OCI-LY7 (cell line): Measurements from ENCODE around the gene TLR9. TPM values are rescaled to one million over a fixed set of nuclear protein-coding genes. Genes with fewer than 3 reads are reported as not detected.

Experiments
- BruUV-seq: library from RNA; stranded (reverse); fragments of 400-500 nt; replicated peaks from 2 replicates; lab custom pipeline; 2021; lab: Mats Ljungman, UMichigan
- CTCF ChIA-PET: fragments of 300-600 bp; sonication (Branson Sonifier 250); formaldehyde crosslinking; loops from one replicate; lab custom pipeline; 2022; ENCODE audit warnings: antibody characterized with exemption; ENCODE audit not compliant: unreplicated experiment; lab: Charles Lee
- POLR2A ChIA-PET: fragments of 300-600 bp; sonication (Branson Sonifier 250); formaldehyde crosslinking; loops from one replicate; lab custom pipeline; 2022; ENCODE audit warnings: antibody characterized with exemption; lab: Charles Lee
- DNase-seq: peaks from one replicate; pipeline ENCODE4 v3.0.0-alpha.2; 2015; ENCODE audit warnings: low spot score
- H2AFZ ChIP-seq: fragments of 200-600 bp; sonication (generic), shearing (Covaris generic); 2 replicates; pipeline ENCODE4 v1.6.1; 2014; ENCODE audit warnings: mild to moderate bottlenecking, antibody characterized with exemption, low read length, moderate library complexity
- H3K27ac ChIP-seq: fragments of 200-600 bp; sonication (generic); 2 replicates; pipeline ENCODE4 v1.5.1; 2014; ENCODE audit warnings: mixed run types, low read depth, mild to moderate bottlenecking, moderate library complexity, low read length, inconsistent platforms; ENCODE audit not compliant: poor library complexity, severe bottlenecking
- H3K36me3 ChIP-seq: fragments of 200-600 bp; sonication (generic); 2 replicates; pipeline ENCODE4 v1.6.1; 2014; ENCODE audit warnings: mild to moderate bottlenecking, antibody characterized with exemption, low read length, moderate library complexity, mixed read lengths; ENCODE audit not compliant: insufficient read depth
- H3K4me1 ChIP-seq: fragments of 200-600 bp; sonication (generic); 2 replicates; pipeline ENCODE4 v1.5.1; 2014; ENCODE audit warnings: mild to moderate bottlenecking, low read length; ENCODE audit not compliant: insufficient read depth, poor library complexity, severe bottlenecking
- H3K4me2 ChIP-seq: fragments of 200-600 bp; sonication (generic); 2 replicates; pipeline ENCODE4 v1.6.1; 2014; ENCODE audit warnings: mild to moderate bottlenecking, low read length
- H3K4me3 ChIP-seq: fragments of 200-600 bp; sonication (generic); 2 replicates; pipeline ENCODE4 v1.5.1; 2014; ENCODE audit warnings: mild to moderate bottlenecking, low read depth, low read length; ENCODE audit not compliant: poor library complexity, severe bottlenecking
- H3K79me2 ChIP-seq: fragments of 200-600 bp; sonication (generic); 2 replicates; pipeline ENCODE4 v1.6.1; 2016; ENCODE audit warnings: low read depth, mild to moderate bottlenecking, low read length, moderate library complexity, mixed read lengths; ENCODE audit not compliant: insufficient read depth
- H3K9me2 ChIP-seq: fragments of 200-600 bp; sonication (generic); 2 replicates; pipeline ENCODE4 v1.6.1; 2016; ENCODE audit warnings: mild to moderate bottlenecking, low read length, mixed read lengths; ENCODE audit not compliant: insufficient read depth
- H3K9me3 ChIP-seq: fragments of 200-600 bp; sonication (generic); 2 replicates; pipeline ENCODE4 v1.6.1; 2014; ENCODE audit warnings: mild to moderate bottlenecking, mixed run types, low read length, mixed read lengths
- H4K20me1 ChIP-seq: fragments of 200-600 bp; sonication (generic); 2 replicates; pipeline ENCODE4 v1.6.1; 2014; ENCODE audit warnings: mild to moderate bottlenecking, antibody characterized with exemption, low read length, moderate library complexity, mixed read lengths; ENCODE audit not compliant: insufficient read depth
- CTCF ChIP-seq: fragments of 200-600 bp; sonication (generic); conservative IDR thresholded peaks from 2 replicates; pipeline ENCODE4 v1.5.1; 2014; ENCODE audit warnings: mild to moderate bottlenecking, antibody characterized with exemption, low read length, moderate library complexity, mixed read lengths
- EZH2phosphoT487 ChIP-seq: fragments of 200-600 bp; sonication (generic); IDR thresholded peaks from 2 replicates; pipeline ENCODE4 v1.6.1; 2018; ENCODE audit warnings: low read depth, borderline replicate concordance, mild to moderate bottlenecking, mixed run types, antibody characterized with exemption, low read length, moderate library complexity, mixed read lengths
- intact Hi-C: fragments of 100-400 bp; cut with micrococcal nuclease; formaldehyde crosslinking; loops from one replicate; pipeline ENCODE4 v1.10.0; 2022; ENCODE audit not compliant: unreplicated experiment
- total RNA-seq, 2 experiments: library from RNA; depleted of rRNA in 1 of 2; stranded (reverse); fragments of >200 nt in 1 of 2; shearing (Covaris generic) in 1 of 2; gene quantifications; 2 replicates each; pipeline ENCODE4 v1.2.3, GENCODE V29; 2014 to 2022

TLR9 gene
- total RNA-seq, 2 experiments from 2014 or later: 1.7 to 9.0 TPM

- H3K4me1 ChIP-seq: peaks cover 23% of the 10 kb centered on the region
- TF ChIP-seq EZH2phosphoT487 (no peak), CTCF (no peak)
- H3K36me3 ChIP-seq: peaks cover 79% of the 10 kb centered on the region
- no peak for DNase-seq
- no peaks in the 10 kb centered on the region for H4K20me1 ChIP-seq
- BruUV-seq: no TSS peak
- no peak overlapping the region for H3K4me3 ChIP-seq
- ChIA-PET POLR2A (interaction anchor here (3.2 kb wide), 1 partner anchor 23 kb away, joined by 16 read pairs; the partner anchor contains the start of gene TLR9), CTCF (interaction anchor here (1.2 to 1.6 kb wide), 2 partner anchors 18 to 77 kb away, joined by 3 to 4 read pairs; no protein-coding TSS in a partner anchor)
- no peaks in the 10 kb centered on the region for H3K9me2 ChIP-seq
- H3K79me2 ChIP-seq: peaks cover 15% of the 10 kb centered on the region; the same call in 1 of the 2 replicates
- H3K4me2 ChIP-seq: peak overlapping the region; percentile 22; the same call in 1 of the 2 replicates
- intact Hi-C loops: no loop called here
- H3K9me3 ChIP-seq: no peaks in the 10 kb centered on the region
- H3K27ac ChIP-seq: no peak overlapping the region
- H2AFZ ChIP-seq: no peak overlapping the region
These were observed 22.9 kb downstream of the TLR9 start for GRCh38 chr3:52202384-52203077.

GRCh38 chr3:52200981-52201679 is 24.3 kb downstream of the TLR9 start:
- no peak overlapping the region for H3K27ac ChIP-seq
- no peak for DNase-seq
- H3K4me3 ChIP-seq: no peak overlapping the region
- H3K4me1 ChIP-seq: peaks cover 31% of the 10 kb centered on the region
- peaks cover 67% of the 10 kb centered on the region for H3K36me3 ChIP-seq
- no peak overlapping the region for H3K4me2 ChIP-seq
- intact Hi-C loops: no loop called here
- no peaks in the 10 kb centered on the region for H3K9me3 ChIP-seq
- no peaks in the 10 kb centered on the region for H3K9me2 ChIP-seq
- H4K20me1 ChIP-seq: no peaks in the 10 kb centered on the region
- ChIA-PET CTCF (interaction anchor here (1.0 kb wide), 1 partner anchor 13 kb away, joined by 4 read pairs; no protein-coding TSS in a partner anchor), POLR2A (interaction anchor here (3.2 kb wide), 1 partner anchor 24 kb away, joined by 16 read pairs; the partner anchor contains the start of gene TLR9)
- H3K79me2 ChIP-seq: peaks cover 15% of the 10 kb centered on the region; the same call in 1 of the 2 replicates
- TF ChIP-seq EZH2phosphoT487: no peak
- no peak for TF ChIP-seq CTCF
- H2AFZ ChIP-seq: no peak overlapping the region
- BruUV-seq: no TSS peak
